CD4-positive, alpha-beta T cell treated with Interferon gamma for 1 hour (primary cell): ENCODE measurements around the gene DENND1B.

ENCODE experiments used
- DNase-seq: peaks from one replicate; pipeline ENCODE4 v3.0.0-alpha.2; 2020

Gene DENND1B, protein sequence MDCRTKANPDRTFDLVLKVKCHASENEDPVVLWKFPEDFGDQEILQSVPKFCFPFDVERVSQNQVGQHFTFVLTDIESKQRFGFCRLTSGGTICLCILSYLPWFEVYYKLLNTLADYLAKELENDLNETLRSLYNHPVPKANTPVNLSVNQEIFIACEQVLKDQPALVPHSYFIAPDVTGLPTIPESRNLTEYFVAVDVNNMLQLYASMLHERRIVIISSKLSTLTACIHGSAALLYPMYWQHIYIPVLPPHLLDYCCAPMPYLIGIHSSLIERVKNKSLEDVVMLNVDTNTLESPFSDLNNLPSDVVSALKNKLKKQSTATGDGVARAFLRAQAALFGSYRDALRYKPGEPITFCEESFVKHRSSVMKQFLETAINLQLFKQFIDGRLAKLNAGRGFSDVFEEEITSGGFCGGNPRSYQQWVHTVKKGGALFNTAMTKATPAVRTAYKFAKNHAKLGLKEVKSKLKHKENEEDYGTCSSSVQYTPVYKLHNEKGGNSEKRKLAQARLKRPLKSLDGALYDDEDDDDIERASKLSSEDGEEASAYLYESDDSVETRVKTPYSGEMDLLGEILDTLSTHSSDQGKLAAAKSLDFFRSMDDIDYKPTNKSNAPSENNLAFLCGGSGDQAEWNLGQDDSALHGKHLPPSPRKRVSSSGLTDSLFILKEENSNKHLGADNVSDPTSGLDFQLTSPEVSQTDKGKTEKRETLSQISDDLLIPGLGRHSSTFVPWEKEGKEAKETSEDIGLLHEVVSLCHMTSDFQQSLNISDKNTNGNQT

GRCh38 chr1:197775282-197776262 is at the start of gene DENND1B:
Gene DENND1B (minus strand): TSS chr1:197775480. CDS start chr1:197775155, 325 bp downstream.
- peak; percentile 84 for DNase-seq

DNA sequence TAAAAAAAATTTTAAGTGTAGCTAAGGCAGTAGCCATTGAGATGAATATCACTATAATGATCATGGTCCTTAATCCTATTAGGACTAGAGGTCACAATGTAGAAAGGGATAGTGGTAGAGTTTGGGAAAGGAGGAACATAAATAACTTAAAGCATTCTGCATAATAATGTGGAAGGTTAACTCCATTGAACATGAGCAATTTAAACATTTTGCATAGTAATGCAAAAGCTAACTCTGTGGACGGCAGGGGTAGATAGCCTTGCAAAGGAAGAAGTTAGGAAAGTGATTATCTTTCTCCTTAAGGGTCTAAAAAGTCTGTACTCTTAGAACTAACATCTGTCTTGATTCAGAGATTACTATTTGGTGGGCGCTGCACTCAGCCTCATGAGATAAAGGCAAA is 39.0 kb upstream of the DENND1B start:
- no peak for DNase-seq

- DNase-seq = no peak
Observed at GRCh38 chr1:197813741-197814140, 38.5 kb upstream of the DENND1B start.

DNA sequence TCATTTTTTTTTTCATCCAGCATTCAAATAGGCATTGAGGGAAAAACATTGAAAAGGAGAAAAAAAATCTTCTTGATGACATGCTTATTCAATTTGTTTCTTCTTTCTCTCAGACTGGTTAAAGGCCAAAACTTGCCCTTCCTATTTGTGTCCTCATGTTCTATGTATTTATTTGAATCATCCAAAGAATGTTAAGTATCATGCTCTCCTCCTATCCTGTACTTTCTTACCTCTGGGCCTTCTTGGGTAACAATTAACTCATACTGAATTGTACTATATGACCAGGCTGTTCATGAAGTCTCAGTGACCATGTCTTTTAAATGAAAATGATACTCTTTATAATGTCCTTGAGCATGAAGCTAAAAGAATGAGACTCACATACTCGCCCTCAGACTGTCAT is 36.5 kb upstream of the DENND1B start:
- no peak for DNase-seq

DNA sequence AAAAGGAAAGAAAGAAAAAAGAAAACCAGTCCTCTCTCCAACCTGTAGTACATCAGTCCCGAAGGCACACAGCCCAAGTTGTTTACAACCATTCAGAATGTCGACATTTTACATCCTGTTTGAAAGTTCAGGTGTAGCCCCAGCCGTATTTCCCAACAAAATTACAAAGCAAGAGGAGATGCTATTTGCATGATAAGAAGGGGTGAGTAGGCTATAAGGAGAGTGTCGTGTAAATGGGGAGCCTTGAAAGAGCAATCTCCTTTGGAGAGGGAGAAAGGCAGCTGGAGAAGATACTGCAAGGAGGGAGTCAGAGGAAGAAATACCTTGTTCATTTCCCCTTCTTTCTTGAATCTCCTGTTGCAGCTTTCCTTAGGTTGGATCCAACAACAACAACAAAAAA is 35.5 kb upstream of the DENND1B start:
- no peak for DNase-seq

DNA sequence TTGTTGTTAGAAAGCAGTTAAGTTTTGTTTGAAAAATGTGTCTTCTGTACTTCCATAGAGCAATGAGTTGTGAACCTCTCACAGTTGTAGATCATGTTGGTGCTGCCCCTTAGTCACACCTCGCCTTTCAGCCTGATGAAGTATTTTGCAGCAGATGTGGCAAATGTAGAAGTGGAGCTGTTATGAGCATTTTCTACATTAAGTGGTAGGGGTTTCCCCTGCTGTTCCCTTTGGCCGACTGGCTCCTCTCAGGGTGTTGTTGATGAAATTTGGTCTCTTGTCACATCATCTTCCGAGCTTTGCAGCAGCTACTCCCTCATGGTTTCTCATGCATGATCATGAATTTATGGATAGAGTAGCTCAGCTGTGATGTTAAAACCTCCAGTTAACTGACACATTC is 33.6 kb upstream of the DENND1B start:
- DNase-seq = no peak

- no peak for DNase-seq
Observed at GRCh38 chr1:197807739-197808453, 32.6 kb upstream of the DENND1B start.

DNA sequence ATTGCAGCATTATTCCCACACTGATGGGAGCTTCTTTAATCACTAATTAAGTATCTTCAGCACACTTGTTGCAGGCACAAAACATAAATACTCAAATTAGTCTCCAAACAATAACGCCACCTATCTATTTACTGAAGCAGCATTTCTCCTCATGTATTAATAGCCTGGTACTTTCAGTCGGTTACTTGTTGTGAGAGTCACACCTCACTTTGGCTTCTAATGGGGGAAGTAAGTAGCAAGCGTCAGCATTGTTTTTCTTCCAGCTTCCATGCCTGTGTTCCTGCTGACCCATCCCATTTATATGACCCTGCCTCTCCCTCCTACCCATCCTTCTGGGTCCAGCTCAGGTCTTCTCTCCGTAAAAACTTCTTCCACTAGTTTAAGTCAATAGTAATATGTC is 31.9 kb upstream of the DENND1B start:
- no peak for DNase-seq

GRCh38 chr1:197806718-197807117 is 31.4 kb upstream of the DENND1B start:
- no peak for DNase-seq

DNA sequence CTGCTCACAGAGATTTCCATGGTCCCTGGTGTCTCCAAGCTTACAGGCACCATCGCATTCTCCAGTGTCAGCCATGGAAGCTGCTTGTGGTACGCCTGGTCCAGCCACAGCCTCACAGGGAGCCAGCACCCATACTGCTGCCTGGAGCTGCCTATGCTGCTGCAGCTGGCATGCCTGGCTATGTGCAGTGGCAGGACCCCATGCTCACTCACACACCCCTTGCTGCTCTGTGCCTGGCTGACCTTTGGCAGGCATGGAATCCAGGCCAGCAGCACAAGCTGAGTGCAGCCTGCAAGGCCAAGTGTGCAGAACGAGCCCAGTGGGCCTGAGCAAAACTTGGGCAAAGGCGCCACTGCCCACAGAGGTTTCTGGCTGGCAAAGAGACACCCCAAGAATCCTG is 26.4 kb upstream of the DENND1B start:
- no peak for DNase-seq

DNA sequence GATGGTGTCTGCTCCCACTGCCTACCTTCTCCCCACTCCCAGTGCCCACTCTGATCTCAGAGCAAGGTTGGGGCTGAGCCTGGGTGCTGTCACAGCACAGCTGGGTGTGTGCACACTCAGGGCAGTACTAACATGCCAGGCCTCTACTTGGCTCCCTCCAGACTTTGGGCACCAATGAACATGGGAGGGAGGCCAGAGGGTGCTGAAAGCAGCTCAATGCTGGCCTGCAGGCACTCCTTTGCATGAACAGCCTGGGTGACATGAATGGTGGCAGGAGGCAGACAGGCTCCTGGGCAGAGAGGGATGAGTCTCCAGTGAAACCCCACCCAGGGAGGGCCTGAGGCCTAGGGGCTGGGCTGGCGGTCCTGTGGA is 25.8 kb upstream of the DENND1B start:
- no peak for DNase-seq

DNA sequence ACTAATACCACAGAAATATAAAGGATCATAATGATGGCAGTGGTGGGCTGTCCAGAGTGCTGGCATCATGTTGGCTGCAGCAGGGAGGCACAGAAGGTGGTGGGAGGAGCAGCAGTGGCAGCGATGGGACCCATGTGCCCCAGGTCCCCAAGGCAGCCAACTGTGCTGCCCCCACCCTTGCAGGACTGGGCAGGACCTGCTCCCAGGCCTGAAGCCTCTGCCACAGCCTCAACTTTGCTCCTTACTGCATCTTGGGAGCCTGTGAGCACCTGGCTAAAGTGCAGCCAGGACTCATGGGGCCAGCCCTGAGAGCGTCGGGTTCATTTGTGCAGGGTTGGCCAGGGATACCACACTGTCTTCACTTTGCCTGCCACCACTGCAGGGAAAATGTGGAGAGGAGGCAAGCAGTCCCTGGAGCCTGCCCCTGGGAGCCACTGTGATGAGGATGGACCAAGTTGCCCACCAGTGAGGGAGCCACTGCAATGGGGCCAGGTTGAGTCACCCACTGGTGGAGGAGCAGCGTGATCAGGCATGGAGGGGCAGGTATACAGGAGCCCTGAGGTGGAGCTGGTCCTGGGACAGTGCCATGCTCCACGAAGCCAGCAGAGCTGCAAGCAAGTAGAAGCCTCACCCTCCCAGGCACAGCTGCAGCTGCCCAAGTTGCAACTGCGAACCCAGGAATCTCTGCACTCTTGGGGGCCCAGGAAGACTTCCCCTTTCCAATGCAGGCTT is 25.3 kb upstream of the DENND1B start:
- no peak for DNase-seq

DNA sequence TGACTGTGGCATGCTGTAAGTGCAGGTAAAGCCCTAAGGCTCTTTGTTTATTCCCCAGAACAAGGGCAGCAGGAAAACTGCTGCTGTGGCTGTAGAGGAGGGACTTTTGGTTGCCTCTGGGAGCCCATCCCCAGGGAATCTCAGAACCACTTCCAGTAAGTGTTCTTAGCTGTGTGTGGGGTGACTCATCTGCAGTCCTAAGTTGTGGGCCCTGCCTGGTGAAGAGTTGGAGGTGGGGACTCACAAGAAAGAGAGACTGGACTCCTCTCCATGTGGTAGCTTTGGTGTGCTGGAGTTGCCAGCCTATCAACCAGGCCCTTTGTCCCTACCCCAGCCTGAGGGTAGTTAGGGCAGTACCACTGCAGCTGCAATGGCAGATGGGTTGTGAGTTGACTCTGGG is 24.0 kb upstream of the DENND1B start:
- no peak for DNase-seq

DNA sequence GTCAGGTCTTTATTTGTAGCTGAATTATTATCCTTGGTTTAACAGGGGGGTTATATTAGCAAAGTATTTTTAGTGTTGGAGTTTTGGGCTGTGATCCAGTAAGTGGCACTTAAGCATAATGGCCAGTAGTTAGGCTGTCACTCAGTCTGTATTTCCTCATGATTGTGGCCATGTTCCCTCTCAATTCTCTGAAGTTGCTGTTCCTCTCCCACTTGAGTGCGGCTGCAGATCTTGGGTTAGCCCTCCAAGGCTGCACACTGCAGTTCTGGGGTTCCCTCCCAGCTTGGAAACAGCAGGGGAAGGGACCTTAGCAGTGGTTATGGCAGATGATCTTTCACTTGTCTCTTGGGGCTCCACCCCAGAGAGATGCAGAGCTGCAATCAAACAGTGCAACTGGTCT is 23.2 kb upstream of the DENND1B start:
- no peak for DNase-seq

DNA sequence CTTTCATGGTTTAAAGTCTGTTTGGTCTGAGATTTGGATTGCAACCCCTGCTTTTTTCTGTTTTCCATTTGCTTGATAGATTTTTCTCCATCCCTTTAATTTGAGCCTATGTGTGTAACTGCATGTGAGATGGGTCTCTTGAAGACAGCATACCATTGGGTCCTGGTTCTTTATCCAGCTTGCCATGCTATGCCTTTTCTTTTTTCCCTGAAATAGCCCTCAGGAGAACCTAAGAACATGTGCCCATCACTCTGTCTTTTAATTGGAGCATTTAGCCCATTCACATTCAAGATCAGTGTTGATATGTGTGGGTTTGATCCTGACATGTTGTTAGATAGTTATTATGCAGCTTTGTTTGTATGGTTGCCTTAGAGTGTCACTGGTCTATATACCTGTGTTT is 21.7 kb upstream of the DENND1B start:
- no peak for DNase-seq

DNA sequence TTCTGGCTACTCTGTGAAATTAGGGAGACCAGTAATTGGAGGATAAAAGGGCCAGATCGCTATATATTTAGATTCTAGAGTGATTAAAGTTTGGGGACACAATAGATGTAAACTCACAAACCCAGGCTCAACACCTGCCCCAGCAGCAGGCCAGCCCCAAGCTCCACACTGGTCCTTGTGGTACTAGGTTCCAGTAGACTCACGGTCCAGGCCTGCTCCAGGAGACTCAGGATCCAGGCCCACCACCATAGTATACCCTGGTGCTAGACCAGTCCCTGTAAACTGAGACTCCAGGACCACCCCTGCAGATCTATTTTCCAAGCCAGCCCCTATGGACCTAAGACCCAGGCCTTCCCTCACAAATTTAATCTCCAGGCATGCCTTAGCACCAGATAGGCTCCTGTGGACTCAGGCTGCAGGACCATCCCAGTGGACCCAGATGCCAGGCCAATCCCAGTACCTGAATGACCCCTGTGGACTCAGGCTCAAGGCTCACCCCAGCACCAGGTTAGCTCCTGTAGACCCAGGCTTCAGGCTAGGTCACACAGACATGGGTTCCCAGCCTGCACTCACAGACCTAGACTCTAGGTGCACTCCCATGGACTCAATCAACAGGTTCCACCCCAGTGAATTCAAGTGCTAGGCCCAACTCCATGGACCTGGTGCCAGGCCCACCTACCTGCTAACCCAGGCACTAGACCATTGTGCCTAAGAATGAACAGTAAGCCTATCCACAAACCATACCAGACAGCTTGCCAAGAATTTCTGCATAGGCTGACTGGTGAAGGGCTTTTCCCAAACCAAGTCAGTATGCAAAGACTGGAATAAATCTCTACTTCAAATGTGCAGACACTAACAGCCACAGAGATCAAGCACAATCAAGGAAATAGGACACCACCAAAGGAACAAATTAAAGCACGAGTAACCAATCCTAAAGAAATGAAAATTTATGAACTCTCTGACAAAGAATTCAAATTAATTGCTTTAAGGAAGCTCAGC is 13.8 kb upstream of the DENND1B start:
- no peak for DNase-seq

DNA sequence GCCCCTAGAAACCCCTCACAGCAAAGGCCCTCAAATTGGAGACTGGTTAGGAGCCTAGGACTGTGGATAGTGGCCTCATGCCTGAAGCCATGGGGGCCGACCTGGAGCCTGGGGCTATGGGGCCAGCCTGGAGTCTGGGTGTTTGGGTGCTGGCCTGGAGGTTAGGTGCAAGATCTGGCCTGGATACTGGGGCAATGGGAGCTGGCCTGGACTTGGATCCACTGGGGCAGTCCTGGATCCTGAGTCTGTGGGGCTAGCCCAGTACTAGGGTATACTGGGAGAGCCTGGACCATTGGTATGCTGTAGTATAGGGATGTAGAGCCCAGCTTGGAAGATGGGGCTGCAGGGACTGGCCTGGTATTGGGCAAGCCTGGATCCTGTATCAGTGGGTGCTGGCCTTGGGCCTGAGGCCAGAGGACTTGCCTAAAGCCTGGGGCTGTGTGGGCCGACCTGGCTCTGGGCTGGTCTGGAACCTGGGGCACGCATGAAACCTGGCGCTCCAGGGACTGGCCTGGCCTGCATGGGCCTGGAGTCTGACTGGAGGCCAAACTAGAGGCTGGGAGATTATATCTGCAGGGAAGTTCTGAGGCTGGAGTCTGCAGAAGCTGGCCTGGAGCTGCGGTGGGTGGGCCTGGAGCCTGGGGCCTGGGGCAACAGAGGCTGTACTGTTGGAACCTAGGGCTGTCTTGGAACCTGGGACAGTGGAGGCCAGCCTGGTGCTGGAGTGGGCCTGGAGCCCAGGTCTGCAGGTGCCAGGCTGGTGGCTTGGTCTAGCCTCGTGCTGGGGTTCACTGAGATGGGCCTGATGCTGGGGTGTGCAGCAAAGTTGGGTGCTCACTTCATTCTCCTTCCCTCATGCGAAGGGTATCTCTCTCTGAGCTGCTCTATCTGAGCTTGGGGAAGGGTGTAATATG is 12.6 kb upstream of the DENND1B start:
- DNase-seq = no peak

DNA sequence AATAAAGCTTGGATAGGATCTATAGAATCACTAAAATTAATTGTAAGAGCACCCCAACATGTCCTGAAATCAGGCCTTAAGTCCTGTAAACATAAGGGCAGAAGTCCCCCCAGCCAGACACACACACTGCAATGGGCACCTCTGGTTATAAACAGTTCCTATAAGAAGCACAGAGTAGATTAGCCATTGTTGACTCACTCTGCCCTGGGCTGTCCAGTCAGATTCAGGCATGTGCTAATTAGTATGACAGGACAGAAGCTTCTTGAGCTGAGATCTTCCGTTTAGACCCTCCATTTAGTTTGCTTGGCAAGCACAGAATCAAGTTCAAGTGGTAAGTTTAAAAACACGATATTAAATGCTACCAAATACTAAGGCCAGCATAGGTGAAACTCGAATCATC is 11.8 kb upstream of the DENND1B start:
- no peak for DNase-seq

DNA sequence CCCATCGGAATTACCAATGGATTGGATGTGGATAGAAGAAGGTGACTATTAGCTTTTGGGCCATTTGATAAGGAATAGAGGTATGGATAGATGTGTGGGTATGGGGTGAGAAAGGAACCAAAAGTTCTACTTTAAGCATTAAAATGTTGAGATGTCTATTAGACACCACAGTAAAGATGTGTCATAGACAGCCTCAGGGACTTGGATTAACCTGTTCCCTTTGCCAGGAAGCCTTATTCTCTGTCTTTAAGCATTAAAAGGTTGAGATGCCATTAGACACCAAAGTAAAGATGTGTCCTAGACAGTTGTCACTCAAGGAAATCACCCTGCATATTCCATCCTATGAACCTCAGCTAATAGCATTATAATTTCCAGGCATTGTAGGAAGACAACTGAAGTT is 11.0 kb upstream of the DENND1B start:
- no peak for DNase-seq
